ENCODE results near the gene LRMDA.

- TF ChIP-seq CTCF (conservative IDR thresholded peaks at IDR 0.05; ENCODE audit: low read length) (no peak), EZH2phosphoT487 (IDR thresholded peaks at IDR 0.05; ENCODE audit: borderline replicate concordance) (no peak)
Measured at GRCh38 chr10:76572021-76572420, 1140.6 kb downstream of the LRMDA start.

Measured in Loucy (cell line).